AG04450 (cell line): ENCODE data around the gene MEIOSIN. TPM values are rescaled to one million over a fixed set of nuclear protein-coding genes. Genes with fewer than 3 reads are reported as not detected.

ENCODE experiments used
- CTCF ChIA-PET: fragments of 300-600, 350-600 bp; formaldehyde crosslinking; extraction: SDS; loops from one replicate; lab custom pipeline; 2022; ENCODE audit warnings: antibody characterized with exemption, inconsistent platforms; lab: Charles Lee
- POLR2A ChIA-PET: fragments of 350-600 bp; formaldehyde crosslinking; extraction: SDS; loops from one replicate; lab custom pipeline; 2021; ENCODE audit warnings: antibody characterized with exemption, inconsistent platforms; lab: Yijun Ruan, JAX
- DNase-seq: peaks from one replicate; pipeline ENCODE4 v3.0.0-alpha.2; 2011; ENCODE audit warnings: low read depth, low spot score
- H3K27ac ChIP-seq: one replicate; pipeline ENCODE4 v1.5.1; 2012; ENCODE audit warnings: low read depth, low read length, control low read depth
- H3K27me3 ChIP-seq: one replicate; pipeline ENCODE4 v1.6.0; 2012; ENCODE audit warnings: low read length; ENCODE audit not compliant: control insufficient read depth, insufficient read depth
- H3K4me3 ChIP-seq: 2 replicates; pipeline ENCODE4 v1.5.1; 2011; ENCODE audit warnings: mild to moderate bottlenecking, low read depth, low read length, control low read depth
- H3K9me3 ChIP-seq: 2 replicates; pipeline ENCODE4 v1.5.1; 2012; ENCODE audit warnings: low read length; ENCODE audit not compliant: control insufficient read depth, insufficient read depth
- CTCF ChIP-seq: IDR thresholded peaks from 2 replicates; pipeline ENCODE4 v1.5.1; 2011; ENCODE audit warnings: low read depth, low read length, control low read depth, inconsistent platforms
- polyA plus RNA-seq: library from polyadenylated mRNA; depleted of rRNA; stranded (reverse); fragments of >200 nt; gene quantifications from 2 replicates; pipeline ENCODE4 v1.2.3, GENCODE V29; 2011; rRNA removed

Gene MEIOSIN
- polyA plus RNA-seq, 1 experiment: not detected

GRCh38 chr19:45812297-45812696 lies 79.1 kb downstream of the MEIOSIN start:
- no peak overlapping the region for H3K27ac ChIP-seq
- no peaks in the 10 kb centered on the region for H3K27me3 ChIP-seq
- TF ChIP-seq CTCF: no peak
- ChIA-PET CTCF (interaction anchor here (2.1 kb wide), 1 partner anchor 13 kb away, joined by 5 read pairs; no protein-coding TSS in a partner anchor), POLR2A (no interaction called here)
- no peak overlapping the region for H3K4me3 ChIP-seq
- H3K9me3 ChIP-seq: no peaks in the 10 kb centered on the region; the same call in 1 of the 2 replicates
- DNase-seq: no peak

Other genes starting within 250 kb of the MEIOSIN start
- 13.6 and 15.5 TPM in 2 replicates for gene RTN2, start 236.4 kb upstream of the MEIOSIN start, polyA plus RNA-seq
- gene PPM1N, start 235.0 kb upstream of the MEIOSIN start, polyA plus RNA-seq: 1.5 and 1.8 TPM in 2 replicates
- 49.6 and 60.8 TPM in 2 replicates for gene VASP, start 226.0 kb upstream of the MEIOSIN start, polyA plus RNA-seq
- gene OPA3, start 148.6 kb upstream of the MEIOSIN start, polyA plus RNA-seq: 12.2 and 13.3 TPM in 2 replicates
- gene GPR4, start 131.2 kb upstream of the MEIOSIN start, polyA plus RNA-seq: not detected in 2 replicates
- gene EML2, start 94.0 kb upstream of the MEIOSIN start, polyA plus RNA-seq: 10.8 and 14.9 TPM in 2 replicates
- 0.61 and 0.68 TPM in 2 replicates for gene GIPR, start 65.2 kb upstream of the MEIOSIN start, polyA plus RNA-seq
- gene SNRPD2, start 41.5 kb upstream of the MEIOSIN start, polyA plus RNA-seq: 531 and 608 TPM in 2 replicates
- gene QPCTL, start 40.8 kb upstream of the MEIOSIN start, polyA plus RNA-seq: 6.7 and 9.5 TPM in 2 replicates
- gene FBXO46, start 2.5 kb upstream of the MEIOSIN start, polyA plus RNA-seq: 1.4 and 2.2 TPM in 2 replicates
- gene SIX5, start 35.8 kb downstream of the MEIOSIN start, polyA plus RNA-seq: 4.4 and 6.7 TPM in 2 replicates
- gene DMPK, start 49.1 kb downstream of the MEIOSIN start, polyA plus RNA-seq: 24.3 and 24.5 TPM in 2 replicates
- 13.9 and 17.1 TPM in 2 replicates for gene DMWD, start 59.4 kb downstream of the MEIOSIN start, polyA plus RNA-seq
- gene RSPH6A, start 81.9 kb downstream of the MEIOSIN start, polyA plus RNA-seq: not detected in 2 replicates
- gene SYMPK, start 129.7 kb downstream of the MEIOSIN start, polyA plus RNA-seq: 54.3 and 63.1 TPM in 2 replicates
- gene FOXA3, start 130.9 kb downstream of the MEIOSIN start, polyA plus RNA-seq: not detected in 2 replicates
- 5.0 and 6.5 TPM in 2 replicates for gene IRF2BP1, start 152.7 kb downstream of the MEIOSIN start, polyA plus RNA-seq
- 1.4 and 1.6 TPM in 2 replicates for gene MYPOP, start 169.2 kb downstream of the MEIOSIN start, polyA plus RNA-seq
- not detected in 2 replicates for gene NANOS2, start 181.3 kb downstream of the MEIOSIN start, polyA plus RNA-seq
- gene NOVA2, start 240.4 kb downstream of the MEIOSIN start, polyA plus RNA-seq: 0.02 TPM in 1 of 2 replicates, not detected in the other